GM12874 (cell line): ENCODE data around the gene CACTIN.

Experiments
- TF ChIP-seq, protein P1 (sequence below): IDR thresholded peaks from 2 replicates; pipeline ENCODE4 v1.5.1; 2011; ENCODE audit warnings: low read depth, mild to moderate bottlenecking, control low read depth, low read length, moderate library complexity; ENCODE audit not compliant: insufficient read depth

Gene CACTIN

DNA sequence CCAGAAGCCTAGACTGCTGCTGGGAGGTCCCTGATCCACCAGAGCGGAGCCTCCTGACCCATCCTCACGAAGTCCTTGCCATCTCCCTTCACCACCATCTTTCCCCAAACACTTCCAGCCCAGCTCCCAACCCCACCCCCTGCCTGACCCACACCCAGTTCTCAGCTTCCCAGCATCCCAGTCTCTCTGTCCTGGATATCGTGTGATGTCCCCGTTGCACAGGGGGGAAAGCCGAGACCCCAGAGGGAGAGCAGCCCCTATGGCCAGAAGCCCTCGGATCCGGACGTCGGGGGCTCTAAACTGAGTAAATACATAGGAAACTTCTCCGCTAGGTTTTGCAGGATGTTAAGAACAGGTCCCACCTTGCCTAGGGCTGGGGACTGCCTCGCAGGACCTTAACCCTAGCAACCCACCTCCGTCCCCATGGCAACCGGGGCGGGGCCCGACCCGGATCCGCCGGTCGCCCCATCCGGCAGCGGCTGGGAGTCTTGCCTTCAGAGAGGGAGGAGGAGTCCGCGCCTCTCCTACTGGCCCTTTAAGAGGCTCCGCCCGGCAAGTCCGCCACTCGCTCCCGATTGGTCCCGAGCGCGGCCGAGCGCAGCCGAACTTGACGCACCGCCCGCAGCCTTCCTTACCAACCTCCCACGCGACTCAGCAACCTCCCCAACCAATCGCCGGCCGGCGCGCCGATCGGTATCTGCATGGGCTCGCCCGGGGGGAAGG, 54.3 kb downstream of the CACTIN start:
- TF ChIP-seq, protein P1, sequence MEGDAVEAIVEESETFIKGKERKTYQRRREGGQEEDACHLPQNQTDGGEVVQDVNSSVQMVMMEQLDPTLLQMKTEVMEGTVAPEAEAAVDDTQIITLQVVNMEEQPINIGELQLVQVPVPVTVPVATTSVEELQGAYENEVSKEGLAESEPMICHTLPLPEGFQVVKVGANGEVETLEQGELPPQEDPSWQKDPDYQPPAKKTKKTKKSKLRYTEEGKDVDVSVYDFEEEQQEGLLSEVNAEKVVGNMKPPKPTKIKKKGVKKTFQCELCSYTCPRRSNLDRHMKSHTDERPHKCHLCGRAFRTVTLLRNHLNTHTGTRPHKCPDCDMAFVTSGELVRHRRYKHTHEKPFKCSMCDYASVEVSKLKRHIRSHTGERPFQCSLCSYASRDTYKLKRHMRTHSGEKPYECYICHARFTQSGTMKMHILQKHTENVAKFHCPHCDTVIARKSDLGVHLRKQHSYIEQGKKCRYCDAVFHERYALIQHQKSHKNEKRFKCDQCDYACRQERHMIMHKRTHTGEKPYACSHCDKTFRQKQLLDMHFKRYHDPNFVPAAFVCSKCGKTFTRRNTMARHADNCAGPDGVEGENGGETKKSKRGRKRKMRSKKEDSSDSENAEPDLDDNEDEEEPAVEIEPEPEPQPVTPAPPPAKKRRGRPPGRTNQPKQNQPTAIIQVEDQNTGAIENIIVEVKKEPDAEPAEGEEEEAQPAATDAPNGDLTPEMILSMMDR: no peak

DNA sequence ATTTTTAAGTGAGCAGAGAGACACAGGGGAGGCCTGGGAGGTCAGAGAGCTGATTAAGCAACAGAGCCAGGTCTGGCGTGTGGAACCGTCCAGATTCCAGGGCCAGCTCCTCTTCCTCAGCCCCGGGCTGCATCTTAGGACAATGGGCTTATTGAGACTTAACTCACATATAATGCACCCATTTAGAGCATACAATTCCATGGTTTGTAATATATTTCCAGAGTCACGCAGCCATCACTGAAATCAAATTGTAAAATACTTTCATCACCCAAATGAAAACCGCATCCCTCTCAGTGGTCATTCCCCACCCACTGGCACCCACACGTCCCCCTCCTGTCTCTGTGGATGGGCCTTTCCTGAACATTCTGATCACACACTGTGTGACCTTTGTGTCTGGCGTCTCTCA, 56.0 kb downstream of the CACTIN start:
- TF ChIP-seq, protein P1: no peak

DNA sequence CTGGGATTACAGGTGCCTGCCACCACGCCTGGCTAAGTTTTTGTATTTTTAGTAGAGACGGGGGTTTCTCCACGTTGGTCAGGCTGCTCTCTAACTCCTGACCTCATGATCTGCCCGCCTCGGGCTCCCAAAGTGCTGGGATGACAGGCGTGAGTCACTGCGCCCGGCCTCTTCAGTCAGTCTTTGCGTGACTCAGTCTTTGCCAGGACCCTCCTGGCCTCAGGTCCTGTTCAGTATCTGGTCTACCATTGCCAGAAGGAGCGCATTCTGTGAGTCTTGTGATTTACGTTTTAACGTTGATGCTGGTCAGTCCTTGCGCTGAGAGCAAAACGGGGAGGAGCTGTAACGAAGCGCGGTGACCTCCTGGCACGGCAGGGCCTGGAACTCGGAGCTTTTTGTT, 61.5 kb downstream of the CACTIN start:
- TF ChIP-seq, protein P1: no peak

DNA sequence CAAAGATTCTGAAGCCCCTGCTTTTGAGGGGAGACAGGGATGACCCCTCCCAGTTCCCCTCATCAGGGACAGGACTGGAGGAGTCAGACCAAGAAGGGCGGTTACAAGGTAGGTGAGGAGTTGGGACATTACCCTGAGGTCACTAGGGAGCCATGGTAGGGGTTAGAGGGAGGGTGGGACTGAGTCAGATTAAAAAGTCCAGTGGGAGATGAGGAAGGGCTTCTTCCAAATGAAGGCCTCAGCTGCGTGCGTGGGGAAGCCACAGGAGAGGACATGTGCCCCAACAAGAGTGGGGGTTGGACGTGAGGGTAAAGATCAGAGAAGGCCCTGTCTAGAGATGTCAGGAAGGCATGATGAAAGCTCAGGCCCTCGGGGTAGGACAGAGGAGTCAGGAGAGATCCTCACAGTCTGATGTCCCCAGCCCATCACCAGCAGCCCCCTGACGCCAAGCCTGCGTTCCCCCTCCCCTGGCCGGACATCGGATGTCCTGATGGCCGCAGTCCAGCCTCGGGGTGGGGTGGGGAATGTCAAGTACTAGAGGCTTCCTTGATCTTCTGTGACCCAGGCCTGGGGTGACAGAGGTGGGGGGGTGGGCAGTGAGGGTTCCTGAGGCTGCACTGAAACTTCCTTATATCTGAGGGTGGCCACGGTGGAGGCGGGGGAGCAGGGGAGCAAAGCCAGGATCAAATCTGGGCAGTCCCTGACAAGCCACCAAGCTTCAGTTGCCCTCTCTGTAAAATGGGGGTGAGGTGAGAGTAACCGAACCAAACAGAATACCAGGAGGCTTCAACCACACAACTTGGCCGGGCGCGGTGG, 62.7 kb downstream of the CACTIN start:
- TF ChIP-seq, protein P1: no peak
